ENCODE measurements around the gene RRP8. TPM values are rescaled to one million over a fixed set of nuclear protein-coding genes. Genes with fewer than 3 reads are reported as not detected.
A peak's percentile ranks its signal among the peaks of the same experiment; 100 is the strongest.

Gene RRP8
- total RNA-seq, 1 experiment from 2014 or later = 15.1 TPM

DNA sequence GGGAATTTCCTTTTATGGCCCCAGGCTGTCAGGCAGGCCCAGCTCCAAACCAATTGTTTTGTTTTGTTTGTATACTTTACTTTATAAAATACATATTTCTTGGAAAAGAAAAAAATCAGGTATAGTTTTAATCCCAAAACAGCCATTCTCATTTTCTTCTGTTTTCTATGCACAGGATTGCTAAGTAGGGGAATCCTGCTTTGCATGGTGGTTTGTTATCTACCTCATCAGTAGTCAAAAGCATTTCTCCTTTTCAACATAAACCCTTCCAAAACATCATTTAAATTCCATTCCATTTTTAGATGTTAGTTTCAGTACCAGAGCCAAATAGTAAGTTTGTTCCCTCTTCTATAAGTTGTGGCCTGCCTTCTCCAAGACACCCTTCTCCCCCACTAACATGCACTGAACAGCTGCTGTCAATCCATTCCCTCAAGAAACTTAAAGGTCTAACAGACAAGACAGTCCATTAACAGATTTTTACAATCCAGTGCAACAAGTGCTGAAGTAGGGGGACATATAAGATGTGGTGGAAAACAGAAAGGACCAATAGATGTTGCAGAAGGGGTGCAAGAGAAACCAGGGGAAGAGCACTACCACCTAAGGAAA lies 3.9 kb upstream of the RRP8 start:
- Histone ChIP-seq H3K9me2 (replicated peaks; ENCODE audit: low read length) (no peaks in the 10 kb centered on the region), H2AFZ (ENCODE audit: low read length) (no peak overlapping the region), H3K27ac (ENCODE audit: low read length) (no peak overlapping the region), H3K4me1 (ENCODE audit: insufficient read depth, low read length) (peaks cover 37% of the 10 kb centered on the region), H3K27me3 (ENCODE audit: low read length) (no peaks in the 10 kb centered on the region), H3K36me3 (ENCODE audit: low read depth, low read length) (peaks cover 25% of the 10 kb centered on the region; the same call in 1 of the 2 replicates), H3K4me3 (ENCODE audit: low read length) (no peak overlapping the region), H3F3A (ENCODE audit: low read length, unreplicated experiment) (peaks cover 5% of the 10 kb centered on the region), H3K4me2 (ENCODE audit: low read length) (peak overlapping the region; percentile 44), H3K9me3 (ENCODE audit: low read length) (no peaks in the 10 kb centered on the region), H4K20me1 (ENCODE audit: low read length) (no peaks in the 10 kb centered on the region), H3K79me2 (ENCODE audit: low read length) (peaks cover 67% of the 10 kb centered on the region), H3K9ac (ENCODE audit: low read length) (no peak overlapping the region)
- ATAC-seq (no peak), DNase-seq (no peak)
- POLR2A ChIA-PET (ENCODE audit: unreplicated experiment) = no interaction called here
- CTCF ChIA-PET = no interaction called here
- BruUV-seq (replicated peaks) = no TSS peak
- TF ChIP-seq, protein P1, sequence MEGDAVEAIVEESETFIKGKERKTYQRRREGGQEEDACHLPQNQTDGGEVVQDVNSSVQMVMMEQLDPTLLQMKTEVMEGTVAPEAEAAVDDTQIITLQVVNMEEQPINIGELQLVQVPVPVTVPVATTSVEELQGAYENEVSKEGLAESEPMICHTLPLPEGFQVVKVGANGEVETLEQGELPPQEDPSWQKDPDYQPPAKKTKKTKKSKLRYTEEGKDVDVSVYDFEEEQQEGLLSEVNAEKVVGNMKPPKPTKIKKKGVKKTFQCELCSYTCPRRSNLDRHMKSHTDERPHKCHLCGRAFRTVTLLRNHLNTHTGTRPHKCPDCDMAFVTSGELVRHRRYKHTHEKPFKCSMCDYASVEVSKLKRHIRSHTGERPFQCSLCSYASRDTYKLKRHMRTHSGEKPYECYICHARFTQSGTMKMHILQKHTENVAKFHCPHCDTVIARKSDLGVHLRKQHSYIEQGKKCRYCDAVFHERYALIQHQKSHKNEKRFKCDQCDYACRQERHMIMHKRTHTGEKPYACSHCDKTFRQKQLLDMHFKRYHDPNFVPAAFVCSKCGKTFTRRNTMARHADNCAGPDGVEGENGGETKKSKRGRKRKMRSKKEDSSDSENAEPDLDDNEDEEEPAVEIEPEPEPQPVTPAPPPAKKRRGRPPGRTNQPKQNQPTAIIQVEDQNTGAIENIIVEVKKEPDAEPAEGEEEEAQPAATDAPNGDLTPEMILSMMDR (conservative IDR thresholded peaks at IDR 0.05; ENCODE audit: low read depth, low read length) = no peak
- TF ChIP-seq EZH2phosphoT487 (IDR thresholded peaks at IDR 0.05; ENCODE audit: borderline replicate concordance, low read length) = no peak
- TF ChIP-seq EZH2 (IDR thresholded peaks at IDR 0.05; ENCODE audit: low read length, unreplicated experiment) = no peak
- intact Hi-C loops (cut with micrococcal nuclease) = loop anchor here (10.0 kb wide), 1 partner anchor 232 kb away; no protein-coding TSS in a partner anchor

DNA sequence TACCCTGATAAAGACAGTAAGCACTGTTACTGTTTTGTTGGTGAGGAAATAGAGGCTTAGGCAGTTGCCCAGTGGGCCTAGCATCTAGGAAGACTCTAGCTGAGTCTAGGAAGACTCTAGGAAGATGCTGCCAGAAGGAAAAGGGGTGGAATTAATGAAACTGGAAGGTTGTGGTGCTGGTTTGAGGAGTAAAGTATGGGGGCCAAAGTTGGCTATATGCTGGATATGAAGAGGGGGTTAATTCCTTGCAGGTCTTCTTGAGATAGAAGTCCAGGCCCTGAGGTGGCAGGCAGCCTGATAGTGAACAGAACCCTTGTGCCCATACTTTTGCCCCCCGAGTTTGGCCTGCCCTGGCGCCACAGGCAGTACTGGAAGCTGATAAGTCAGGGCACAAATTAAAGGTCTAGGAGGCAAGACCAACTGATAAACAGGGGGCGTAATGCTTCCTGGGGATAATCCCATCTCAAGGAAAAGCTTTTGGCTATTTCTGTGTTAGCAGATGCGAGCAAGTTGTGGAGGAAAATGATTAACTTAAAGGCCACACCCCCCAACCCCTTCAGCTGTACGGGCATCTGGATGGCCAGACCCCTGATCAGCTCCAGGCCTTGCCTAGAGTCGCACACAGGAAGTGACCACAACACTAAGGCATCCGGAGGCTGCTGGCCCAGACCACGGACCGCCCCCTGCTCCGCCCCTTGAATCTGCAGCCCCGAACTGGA lies 3.2 kb upstream of the RRP8 start:
- ATAC-seq = peak; percentile 50
- Histone ChIP-seq H3K79me2 (ENCODE audit: low read length) (peaks cover 72% of the 10 kb centered on the region), H3K4me1 (ENCODE audit: insufficient read depth, low read length) (peaks cover 43% of the 10 kb centered on the region), H3K9me3 (ENCODE audit: low read length) (no peaks in the 10 kb centered on the region), H3K36me3 (ENCODE audit: low read depth, low read length) (peaks cover 27% of the 10 kb centered on the region; the same call in 1 of the 2 replicates), H3K4me2 (ENCODE audit: low read length) (peak overlapping the region; percentile 44), H3F3A (ENCODE audit: low read length, unreplicated experiment) (peaks cover 5% of the 10 kb centered on the region), H3K27ac (ENCODE audit: low read length) (peak overlapping the region; percentile 33), H4K20me1 (ENCODE audit: low read length) (no peaks in the 10 kb centered on the region), H3K4me3 (ENCODE audit: low read length) (no peak overlapping the region), H3K9ac (ENCODE audit: low read length) (no peak overlapping the region), H3K9me2 (replicated peaks; ENCODE audit: low read length) (no peaks in the 10 kb centered on the region), H2AFZ (ENCODE audit: low read length) (no peak overlapping the region), H3K27me3 (ENCODE audit: low read length) (no peaks in the 10 kb centered on the region)
- peak; percentile 78 for DNase-seq
- intact Hi-C loops (cut with micrococcal nuclease) = loop anchor here (10.0 kb wide), 1 partner anchor 232 kb away; no protein-coding TSS in a partner anchor
- ChIA-PET CTCF (no interaction called here), POLR2A (ENCODE audit: unreplicated experiment) (no interaction called here)
- no peak for TF ChIP-seq EZH2phosphoT487 (IDR thresholded peaks at IDR 0.05; ENCODE audit: borderline replicate concordance, low read length)
- TF ChIP-seq, protein P1 (conservative IDR thresholded peaks at IDR 0.05; ENCODE audit: low read depth, low read length) = no peak
- no peak for TF ChIP-seq EZH2 (IDR thresholded peaks at IDR 0.05; ENCODE audit: low read length, unreplicated experiment)
- no TSS peak for BruUV-seq (replicated peaks)
